ENCODE measurements around the gene BLID. TPM values are rescaled to one million over a fixed set of nuclear protein-coding genes. Genes with fewer than 3 reads are reported as not detected.

The BLID gene
- total RNA-seq, 1 donor from 2014 or later = not detected

DNA sequence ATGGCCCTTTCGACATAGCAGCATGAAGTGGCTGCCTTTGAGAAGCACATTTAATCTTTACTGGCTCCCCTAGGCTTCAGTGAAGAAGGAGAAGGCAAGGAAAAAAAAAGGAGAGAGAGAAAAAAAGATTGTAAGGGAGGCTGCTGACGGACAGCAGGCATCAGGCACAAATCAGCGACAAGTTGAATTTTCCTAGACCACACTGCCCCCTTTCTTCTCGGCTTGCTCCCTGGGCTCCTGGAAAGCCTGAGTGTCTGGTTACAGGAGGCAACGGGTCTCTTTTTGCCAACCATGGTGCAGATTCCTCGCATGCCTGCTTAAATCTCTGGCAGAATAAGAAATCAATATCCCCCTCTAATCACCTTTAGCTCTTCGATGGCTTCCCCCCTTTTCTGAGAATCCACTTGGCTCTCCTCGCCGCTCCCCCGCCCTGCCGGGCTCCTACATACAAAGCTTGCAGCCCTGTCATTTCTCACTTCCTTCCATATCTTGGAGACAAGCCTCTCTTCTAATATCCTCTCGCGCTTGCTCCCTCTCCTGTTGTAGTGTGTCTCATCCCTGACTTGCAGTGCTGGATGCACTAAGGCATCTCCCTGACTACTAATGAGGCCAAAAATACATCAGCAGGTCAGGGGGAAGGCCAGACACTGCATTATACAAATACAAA, 14.3 kb downstream of the BLID start:
- no peak overlapping the region for H3K4me3 Mint-ChIP-seq
- POLR2A ChIA-PET = no interaction called here
- H3K4me1 Mint-ChIP-seq = peaks cover 11% of the 10 kb centered on the region
- peaks cover 26% of the 10 kb centered on the region for H3K27me3 Mint-ChIP-seq
- intact Hi-C loops (cut with micrococcal nuclease) = no loop called here
- H3K9me3 Mint-ChIP-seq = no peaks in the 10 kb centered on the region
- H3K36me3 Mint-ChIP-seq (ENCODE audit: low read depth) = no peaks in the 10 kb centered on the region
- H3K27ac Mint-ChIP-seq = no peak overlapping the region
- no peak for TF ChIP-seq CTCF (IDR thresholded peaks at IDR 0.05)
- CTCF ChIA-PET = no interaction called here
- DNase-seq (no peak), ATAC-seq (ENCODE audit: low read depth) (no peak)

DNA sequence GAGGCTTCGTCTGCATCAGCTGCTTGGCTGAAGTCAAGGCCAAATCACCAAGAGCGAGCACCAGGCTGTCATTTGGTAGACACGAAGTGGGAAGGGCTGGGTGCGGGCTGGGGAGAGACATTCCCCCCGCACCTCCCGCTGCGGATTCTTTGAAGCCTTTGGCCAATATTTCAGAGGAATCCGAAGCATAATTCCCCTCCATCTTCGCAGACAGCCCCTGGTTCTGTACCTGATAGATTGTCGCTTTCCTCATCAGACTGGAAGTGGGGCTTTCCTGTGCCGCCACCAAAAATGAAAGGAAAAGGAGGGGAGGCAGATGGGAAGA, 15.3 kb downstream of the BLID start:
- Mint-ChIP-seq H3K9me3 (no peaks in the 10 kb centered on the region), H3K36me3 (ENCODE audit: low read depth) (no peaks in the 10 kb centered on the region), H3K4me1 (peaks cover 11% of the 10 kb centered on the region), H3K27ac (no peak overlapping the region), H3K27me3 (peaks cover 28% of the 10 kb centered on the region), H3K4me3 (peak overlapping the region; percentile 5)
- ATAC-seq (ENCODE audit: low read depth) (no peak), DNase-seq (no peak)
- TF ChIP-seq CTCF (IDR thresholded peaks at IDR 0.05) = no peak
- ChIA-PET CTCF (no interaction called here), POLR2A (no interaction called here)
- intact Hi-C loops (cut with micrococcal nuclease) = no loop called here

- no peak overlapping the region for H3K4me3 Mint-ChIP-seq
- POLR2A ChIA-PET = no interaction called here
- no peaks in the 10 kb centered on the region for H3K36me3 Mint-ChIP-seq (ENCODE audit: low read depth)
- no peak overlapping the region for H3K27ac Mint-ChIP-seq
- peaks cover 31% of the 10 kb centered on the region for H3K27me3 Mint-ChIP-seq
- DNase-seq = no peak
- no peaks in the 10 kb centered on the region for H3K9me3 Mint-ChIP-seq
- intact Hi-C loops (cut with micrococcal nuclease) = no loop called here
- no peak for TF ChIP-seq CTCF (IDR thresholded peaks at IDR 0.05)
- CTCF ChIA-PET = no interaction called here
- H3K4me1 Mint-ChIP-seq = peaks cover 11% of the 10 kb centered on the region
- no peak for ATAC-seq (ENCODE audit: low read depth)
Measured at GRCh38 chr11:122100037-122100755, 15.8 kb downstream of the BLID start.

- H3K4me1 Mint-ChIP-seq = peaks cover 11% of the 10 kb centered on the region
- intact Hi-C loops (cut with micrococcal nuclease) = no loop called here
Measured at GRCh38 chr11:122099374-122100036, 16.5 kb downstream of the BLID start.

More at GRCh38 chr11:122099374-122100036, 16.5 kb downstream of the BLID start:
- DNase-seq (no peak), ATAC-seq (ENCODE audit: low read depth) (no peak)
- no peak for TF ChIP-seq CTCF (IDR thresholded peaks at IDR 0.05)
- H3K27ac Mint-ChIP-seq = no peak overlapping the region
- no peaks in the 10 kb centered on the region for H3K36me3 Mint-ChIP-seq (ENCODE audit: low read depth)
- no peaks in the 10 kb centered on the region for H3K9me3 Mint-ChIP-seq
- ChIA-PET POLR2A (no interaction called here), CTCF (no interaction called here)
- no peak overlapping the region for H3K4me3 Mint-ChIP-seq
- peaks cover 29% of the 10 kb centered on the region for H3K27me3 Mint-ChIP-seq
